ENCODE results near the gene SLC16A12.
"Not testable (repeated sequence)": the region's sequence is repeated elsewhere in the genome, so short reads cannot be mapped to it uniquely, and the experiment has no call there.

The SLC16A12 gene

DNA sequence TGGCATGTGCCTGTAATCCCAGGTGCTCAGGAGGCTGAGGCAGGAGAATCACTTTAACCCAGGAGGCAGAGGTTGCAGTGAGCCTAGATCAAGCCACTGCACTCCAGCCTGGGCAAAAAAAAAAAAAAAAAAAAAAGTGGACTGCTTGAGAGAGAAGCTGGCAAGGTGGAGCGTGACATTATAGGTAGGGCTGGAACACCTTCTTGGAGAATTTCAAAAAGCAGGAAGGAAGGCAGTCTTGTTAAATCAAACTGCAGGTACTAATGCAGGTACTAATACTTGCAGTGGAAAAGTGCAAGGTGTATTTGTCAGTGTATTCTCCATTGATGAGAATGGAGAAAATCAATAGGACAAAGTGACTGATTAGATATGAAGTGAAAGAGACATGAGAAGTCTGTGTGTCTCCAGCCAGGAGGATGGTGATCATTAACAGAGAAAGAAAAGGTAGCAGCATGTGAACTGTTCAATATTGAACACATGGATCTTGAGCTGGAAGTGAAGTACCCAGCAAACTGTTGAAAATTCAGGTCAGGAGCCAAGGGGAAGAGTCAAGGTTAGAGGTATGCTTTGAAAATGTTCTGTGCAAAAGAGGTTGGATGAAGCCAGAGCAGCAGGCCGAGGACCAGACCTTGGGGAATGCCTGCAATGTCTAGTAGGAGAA is 12.6 kb upstream of the SLC16A12 start:
- no peak for DNase-seq (ENCODE audit: low read depth)

DNA sequence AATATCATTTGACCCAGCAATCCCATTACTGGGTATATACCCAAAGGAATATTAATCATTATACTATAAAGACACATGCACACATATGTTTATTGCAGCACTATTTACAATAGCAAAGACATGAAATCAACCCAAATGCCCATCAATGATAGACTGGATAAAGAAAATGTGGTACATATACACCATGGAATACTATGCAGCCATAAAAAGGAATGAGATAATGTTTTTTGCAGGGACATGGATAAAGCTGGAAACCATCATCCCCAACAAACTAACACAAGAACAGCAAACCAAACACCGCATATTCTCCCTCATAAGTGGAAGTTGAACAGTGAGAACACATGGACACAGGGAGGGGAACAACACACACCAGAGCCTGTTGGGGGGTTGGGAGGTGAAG is 11.3 kb upstream of the SLC16A12 start:
- not testable (repeated sequence) for DNase-seq (ENCODE audit: low read depth)

DNA sequence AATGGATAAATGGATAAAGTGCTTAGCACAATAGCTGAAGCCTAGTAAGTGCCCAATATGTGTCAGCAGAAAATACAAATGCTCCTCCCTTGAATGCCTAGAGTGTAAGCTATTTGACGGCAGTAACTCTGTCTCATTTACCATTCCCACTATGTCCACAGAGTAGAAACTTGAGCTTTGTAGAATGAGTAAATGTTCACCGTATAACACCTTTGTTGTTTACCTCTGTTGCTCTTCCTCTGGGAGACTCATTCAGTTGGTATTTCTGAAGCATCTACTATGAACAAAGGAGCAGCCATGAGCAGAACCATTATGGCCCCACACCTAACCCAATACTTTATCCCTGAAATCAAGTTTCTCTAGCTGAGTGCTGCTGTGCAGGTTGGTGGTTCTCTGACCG is 8.4 kb upstream of the SLC16A12 start:
- DNase-seq (ENCODE audit: low read depth), result no peak

DNA sequence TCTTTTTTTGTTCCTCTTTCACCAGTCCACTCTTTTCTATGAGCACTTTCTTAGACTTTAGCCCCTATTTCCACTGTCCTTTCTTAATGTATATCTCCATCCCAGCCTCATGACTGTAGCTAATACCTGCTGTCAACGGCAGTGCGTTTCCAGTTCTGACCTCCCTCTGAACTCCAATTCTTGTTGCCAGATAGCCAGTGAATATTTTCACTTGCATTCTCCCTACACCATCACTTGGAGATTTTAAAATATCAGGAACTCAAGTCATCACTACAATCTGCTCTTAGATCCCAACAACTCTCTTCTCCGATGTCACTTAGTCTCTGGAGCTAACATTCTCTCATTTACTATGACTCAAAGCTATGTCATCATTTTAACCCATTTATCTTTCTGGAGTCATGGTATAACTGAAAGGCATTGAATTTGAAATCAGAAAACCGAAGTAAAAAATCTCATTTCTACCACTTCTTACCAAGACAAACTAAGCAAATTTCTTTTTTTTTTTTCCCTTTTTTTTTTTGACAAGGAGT is 5.1 kb upstream of the SLC16A12 start:
- DNase-seq (ENCODE audit: low read depth), result no peak

DNA sequence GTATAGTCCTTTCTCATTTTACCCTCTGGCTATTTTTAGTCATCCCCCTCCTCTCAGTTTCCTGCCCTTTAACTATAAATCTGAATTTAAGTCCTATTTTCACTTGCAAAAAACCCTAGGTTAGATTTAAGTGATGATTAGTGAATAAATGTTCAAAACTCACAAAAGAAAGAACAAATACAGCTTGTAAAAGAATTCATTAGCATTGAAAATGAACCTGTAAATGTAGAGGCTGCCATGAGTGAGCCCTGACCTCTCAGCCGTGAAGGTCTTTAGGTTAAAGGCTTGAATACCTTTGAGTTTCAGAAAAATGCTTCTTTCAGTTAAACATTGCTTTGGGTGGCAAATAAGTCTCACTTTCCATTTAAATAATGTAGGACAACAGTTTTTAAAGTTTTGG is 2.0 kb upstream of the SLC16A12 start:
- no peak for DNase-seq (ENCODE audit: low read depth)

DNA sequence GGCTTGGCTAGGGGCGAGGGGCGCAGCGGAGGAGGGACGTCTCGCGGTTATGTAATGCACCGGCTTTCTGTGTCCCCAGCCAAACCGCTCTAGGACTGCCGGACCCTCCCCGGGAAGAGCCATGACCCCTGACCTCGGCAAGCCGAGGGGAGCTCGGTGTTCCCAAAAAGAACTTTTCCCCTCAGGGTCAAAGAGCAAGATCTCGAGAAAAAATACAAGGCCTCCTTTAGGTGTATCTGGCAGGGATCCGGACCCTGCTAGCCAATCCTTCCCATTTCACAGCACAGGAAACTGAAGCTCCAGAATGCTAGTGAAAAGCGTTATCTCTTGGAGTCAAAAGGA is 590 bp upstream of the SLC16A12 start:
- DNase-seq (ENCODE audit: low read depth), result no peak

DNA sequence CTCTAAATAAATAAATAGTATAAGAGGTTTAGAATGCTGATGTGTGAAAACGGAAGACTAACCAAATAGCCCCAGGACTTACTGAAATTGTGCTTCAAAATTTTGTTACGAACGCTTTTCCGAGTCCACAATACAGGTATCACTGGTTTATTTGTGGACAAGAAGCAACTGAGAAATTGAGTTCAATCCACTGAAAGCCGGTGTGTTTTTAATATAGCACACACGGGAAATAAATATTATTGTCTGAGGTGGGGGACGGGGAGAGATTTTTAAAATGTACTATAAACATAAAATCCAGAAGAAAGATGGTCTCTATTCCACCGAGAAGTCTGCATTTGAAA is 598 bp downstream of the SLC16A12 start:
- DNase-seq (ENCODE audit: low read depth), result no peak

DNA sequence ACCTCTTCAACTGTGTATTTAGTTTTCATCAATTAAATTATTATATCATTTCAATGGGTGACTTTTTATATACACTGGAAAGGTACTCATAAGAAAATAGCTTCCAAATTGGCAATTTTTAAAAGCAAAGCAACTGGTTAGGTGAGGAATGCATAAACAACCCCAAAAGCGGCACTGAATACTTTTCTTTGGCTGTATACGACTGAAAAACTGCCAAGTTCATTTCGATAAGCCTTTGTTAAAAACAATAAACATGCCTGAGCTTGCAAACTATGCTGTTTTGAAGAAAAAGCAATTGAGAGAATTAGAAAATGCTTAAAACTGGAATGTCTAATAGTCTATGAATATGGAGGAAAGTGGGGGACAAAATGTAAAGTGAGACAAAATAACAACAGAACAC is 2.9 kb downstream of the SLC16A12 start:
- DNase-seq (ENCODE audit: low read depth), result no peak

DNA sequence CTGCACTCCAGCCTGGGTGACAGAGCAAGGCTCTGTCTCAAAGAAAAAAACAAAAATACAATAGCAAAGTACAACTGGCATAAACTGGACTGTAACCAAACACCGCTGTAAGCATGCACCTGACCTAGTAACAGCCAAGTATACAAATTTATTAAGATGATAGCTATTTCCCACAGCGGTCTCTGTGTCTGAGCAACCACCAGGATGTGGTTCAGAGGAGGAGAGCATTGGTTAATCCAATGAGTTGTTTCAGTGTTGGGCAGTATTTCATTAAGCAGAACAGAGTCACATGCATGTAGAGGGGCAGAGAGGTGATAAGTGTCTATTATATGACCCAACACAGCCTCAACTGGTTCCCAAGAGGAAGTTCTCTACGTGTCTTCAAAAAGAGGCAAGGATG is 4.0 kb downstream of the SLC16A12 start:
- DNase-seq (ENCODE audit: low read depth), result no peak

DNA sequence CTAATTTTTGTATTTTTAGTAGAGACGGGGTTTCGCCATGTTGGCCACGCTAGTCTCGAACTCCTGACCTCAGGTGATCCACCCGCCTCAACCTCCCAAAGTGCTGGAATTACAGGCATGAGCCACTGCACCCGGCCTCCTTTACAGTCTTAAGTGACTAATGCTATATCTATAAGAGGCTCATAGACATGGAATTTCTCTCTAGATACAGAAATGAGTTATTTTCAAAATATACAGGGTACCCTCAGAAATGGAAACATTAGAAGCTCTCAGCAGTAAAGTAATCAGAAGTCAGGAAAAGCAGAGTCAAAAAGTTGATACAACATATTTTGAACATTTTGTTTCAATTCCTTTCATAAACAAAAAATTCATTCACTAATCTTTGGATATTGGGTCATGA is 5.7 kb downstream of the SLC16A12 start:
- not testable (repeated sequence) for DNase-seq (ENCODE audit: low read depth)

DNA sequence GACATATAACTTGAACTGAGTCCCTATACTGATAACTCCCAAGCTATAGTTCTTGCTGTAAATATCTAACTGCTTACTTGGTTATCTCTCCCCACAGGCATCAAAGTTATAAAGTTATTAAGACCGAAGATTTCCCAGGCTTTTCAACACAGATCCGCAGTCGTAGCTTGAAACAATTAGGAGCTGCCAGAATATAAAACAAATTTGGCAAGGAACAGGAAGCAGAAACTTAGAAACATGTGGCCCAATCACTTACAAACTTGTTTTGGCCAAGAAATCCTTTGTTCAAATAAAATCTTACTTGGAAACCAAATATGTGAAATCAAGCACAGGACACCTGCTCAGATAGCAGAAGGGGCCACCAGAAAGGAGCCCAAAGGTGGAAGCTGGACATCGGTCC is 9.0 kb downstream of the SLC16A12 start:
- DNase-seq (ENCODE audit: low read depth), result no peak

DNA sequence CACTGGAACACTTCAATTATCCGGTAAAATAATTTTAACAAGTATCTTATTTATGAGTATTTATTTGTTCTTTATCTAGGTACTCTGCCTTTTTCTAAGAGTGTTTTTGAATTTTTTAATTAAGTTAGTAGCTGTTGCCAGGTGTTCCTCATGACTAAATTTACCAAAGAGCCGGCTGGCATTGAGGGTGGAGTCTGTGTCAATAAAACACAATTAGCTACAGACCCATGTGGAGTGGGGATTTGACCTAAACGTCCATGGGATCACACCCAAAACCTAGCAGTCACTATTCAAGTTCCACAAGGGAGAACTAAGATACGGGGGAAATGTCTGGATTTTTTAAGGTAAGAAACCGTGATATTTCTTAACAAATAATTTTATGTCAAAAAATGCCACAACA is 9.8 kb downstream of the SLC16A12 start:
- no peak for DNase-seq (ENCODE audit: low read depth)

DNA sequence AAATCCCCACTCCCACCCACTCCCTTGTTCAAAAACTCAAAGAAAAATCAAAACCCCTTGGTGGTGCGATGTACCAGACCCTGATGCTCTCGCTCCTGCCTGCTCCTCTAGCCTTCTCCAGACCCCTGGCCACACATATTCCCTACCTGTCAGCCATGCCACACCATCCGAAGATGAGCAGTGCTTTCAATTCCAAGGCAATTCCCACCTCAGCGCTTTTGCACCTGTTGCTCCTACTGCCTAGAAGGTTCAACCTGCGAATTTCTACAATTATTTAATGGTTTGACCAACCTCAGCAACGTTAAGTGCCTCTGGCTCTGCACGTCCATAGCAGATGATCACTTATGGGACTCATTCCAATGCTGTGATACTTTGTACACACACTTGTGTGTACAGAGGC is 11.1 kb downstream of the SLC16A12 start:
- DNase-seq (ENCODE audit: low read depth), result no peak

DNA sequence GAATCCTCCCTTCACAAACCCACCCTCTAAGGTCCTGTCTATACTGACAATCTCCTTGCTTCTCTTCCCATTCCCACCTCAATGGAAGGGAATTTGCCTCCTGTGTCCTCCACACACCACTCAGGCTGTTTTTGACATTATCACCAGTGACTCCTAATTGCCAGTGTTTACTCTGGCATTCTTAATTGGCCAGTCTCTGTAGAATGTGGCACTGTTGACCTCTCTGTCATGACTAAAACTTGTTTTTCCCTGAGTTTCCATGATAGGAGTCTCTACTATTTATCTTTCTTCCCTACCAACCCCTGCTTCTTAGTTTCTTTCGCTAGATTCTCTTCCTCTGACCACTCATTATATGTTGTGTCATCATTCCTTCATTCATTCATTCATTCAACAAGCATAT is 12.1 kb downstream of the SLC16A12 start:
- no peak for DNase-seq (ENCODE audit: low read depth)

DNA sequence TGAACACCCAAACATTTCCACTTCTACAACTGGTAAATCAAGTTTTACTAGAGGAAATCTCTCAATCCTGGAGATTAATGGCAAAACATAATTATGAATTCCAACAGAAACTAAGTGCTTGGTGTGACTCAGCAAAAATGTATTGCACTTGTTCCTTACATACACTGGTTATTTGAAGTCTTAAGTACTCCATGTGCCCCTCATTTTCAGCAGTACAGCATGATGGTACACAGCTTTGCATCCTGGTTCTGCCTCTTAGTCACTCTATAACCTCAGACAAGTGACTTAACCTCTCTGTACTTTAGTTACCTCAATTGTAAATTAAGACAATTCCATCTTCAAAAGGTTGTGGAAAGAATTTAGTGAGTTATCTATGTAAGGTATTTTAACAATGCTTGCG is 12.9 kb downstream of the SLC16A12 start:
- DNase-seq (ENCODE audit: low read depth), result no peak

DNA sequence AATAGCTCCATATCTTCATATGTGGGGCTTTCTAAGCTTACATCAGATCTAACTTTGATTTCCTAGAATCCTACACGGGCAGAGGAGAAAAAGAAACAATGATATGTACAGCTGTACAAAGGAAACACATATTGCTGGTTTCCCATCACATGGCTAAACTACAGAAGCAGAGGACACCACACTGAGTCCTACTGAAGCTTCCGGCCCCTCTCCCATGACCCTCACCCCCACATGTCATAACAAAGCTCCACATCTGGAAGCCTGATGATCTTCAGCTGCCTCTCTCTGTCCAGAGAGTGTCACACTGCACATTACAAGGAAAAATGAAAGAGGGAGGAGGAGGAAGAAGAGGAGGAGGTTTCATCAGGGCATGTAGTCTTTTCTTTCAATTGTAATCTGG is 14.0 kb downstream of the SLC16A12 start:
- no peak for DNase-seq (ENCODE audit: low read depth)

DNA sequence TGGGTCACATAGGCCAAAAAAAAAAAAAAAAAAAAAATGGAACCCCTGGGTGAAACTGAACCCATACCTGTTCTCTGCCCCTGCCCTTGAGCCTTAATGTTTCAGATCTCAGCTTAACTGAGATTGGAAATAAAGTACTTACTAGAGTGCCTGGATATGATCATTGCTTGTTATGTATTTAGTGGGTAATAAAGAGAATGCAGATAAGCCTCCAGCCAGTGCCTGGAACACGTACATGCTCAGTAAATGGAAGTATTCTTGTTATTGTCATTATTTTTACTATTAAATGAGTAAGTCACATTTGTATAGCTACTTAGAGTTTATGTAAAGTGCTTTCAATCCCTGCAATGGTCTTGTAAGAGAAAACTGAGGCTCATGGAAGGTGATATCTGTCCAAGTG is 14.7 kb downstream of the SLC16A12 start:
- no peak for DNase-seq (ENCODE audit: low read depth)

DNA sequence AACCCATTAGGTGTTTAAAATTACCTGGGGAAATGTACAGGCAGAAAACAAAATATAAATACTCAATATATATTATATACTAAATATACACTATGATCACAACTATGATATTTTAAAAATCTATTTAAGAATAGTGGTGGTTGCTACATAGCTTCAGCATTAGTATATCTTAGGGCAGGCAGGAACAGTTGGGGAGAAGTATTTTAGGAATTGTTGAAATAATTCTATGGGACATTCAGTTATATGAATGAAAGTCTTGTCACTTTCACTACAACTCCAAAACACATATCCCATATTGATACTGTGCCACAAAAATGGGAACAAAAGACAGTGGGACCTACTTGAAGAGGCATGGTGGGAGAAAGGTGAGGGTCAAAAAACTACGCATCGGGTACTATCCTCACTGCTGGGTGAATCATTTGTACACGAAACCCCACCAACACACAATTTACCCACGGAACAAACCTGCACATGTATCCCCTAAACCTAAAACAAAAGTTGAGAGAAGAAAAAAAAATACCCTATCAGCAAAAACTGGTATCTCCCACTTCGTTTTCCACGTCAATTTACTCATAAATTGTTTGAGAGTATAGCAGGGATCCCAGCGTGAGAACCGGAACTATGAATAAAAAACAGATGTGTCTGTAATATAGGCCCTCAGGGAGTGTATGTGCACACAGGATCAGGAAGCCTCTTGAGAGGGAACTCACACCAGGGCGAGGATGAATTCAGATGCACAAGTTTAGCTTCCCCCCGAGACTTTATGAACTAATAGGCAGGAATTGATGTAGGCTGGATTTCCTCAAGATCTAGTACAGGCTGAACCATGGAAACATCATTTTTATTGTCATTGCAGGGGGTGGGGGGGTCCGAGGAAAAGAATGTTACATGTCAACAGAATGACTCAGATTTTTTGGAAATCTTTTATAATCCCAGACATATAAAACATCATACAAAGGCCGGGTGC is 16.2 kb downstream of the SLC16A12 start:
- no peak for DNase-seq (ENCODE audit: low read depth)

DNA sequence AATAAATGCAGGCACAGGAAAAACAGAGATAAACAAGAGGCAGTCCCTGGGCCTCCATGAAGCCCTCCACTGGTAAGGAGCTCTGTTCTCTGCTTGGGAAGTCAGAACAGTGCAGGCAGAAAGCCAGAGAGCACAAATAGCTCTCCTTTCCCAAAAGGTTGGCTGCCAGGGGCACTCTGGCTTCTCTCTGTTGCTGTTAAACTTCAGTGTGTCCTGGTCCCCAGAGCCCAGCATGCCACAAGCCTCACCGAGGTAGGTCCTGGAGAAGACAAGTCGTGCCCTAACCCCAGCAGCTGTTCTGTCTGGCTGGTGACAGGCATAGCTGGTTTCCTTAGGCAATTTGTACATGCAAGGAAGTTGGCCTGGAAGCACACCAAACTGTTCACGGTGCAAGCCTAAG is 17.3 kb downstream of the SLC16A12 start:
- DNase-seq (ENCODE audit: low read depth), result no peak

DNA sequence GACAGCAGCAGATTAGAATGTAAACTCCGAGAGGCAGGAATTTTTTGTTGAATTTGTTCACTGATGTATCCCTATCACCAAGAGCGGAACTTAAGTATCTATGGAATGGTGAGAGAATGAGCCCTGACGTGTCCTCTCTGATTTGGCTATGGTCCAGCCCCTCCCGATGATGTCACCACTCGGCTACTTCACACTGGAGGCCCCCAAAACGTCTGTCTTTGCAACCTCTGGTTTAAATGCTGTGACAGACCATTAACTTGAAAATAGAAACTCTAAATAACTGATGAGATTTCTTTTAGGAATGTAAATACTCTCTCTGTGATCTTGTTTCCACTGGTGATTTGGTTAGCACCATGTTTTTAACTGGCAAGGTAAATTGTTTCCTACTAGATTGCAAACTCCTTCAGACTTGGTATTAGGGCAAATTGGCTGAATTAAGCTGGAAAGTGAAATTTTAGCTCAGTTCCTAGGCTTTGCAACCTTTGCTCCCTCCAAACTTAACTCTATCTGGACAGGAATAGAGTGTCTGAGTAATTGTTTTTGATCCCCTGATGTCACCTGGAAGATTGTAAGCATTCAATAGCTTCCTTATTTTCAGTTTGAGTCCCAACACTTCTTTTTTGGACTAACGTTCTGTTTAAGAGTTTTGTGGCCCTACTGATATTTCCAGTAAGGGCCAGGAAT is 19.1 kb downstream of the SLC16A12 start:
- DNase-seq (ENCODE audit: low read depth), result no peak

DNA sequence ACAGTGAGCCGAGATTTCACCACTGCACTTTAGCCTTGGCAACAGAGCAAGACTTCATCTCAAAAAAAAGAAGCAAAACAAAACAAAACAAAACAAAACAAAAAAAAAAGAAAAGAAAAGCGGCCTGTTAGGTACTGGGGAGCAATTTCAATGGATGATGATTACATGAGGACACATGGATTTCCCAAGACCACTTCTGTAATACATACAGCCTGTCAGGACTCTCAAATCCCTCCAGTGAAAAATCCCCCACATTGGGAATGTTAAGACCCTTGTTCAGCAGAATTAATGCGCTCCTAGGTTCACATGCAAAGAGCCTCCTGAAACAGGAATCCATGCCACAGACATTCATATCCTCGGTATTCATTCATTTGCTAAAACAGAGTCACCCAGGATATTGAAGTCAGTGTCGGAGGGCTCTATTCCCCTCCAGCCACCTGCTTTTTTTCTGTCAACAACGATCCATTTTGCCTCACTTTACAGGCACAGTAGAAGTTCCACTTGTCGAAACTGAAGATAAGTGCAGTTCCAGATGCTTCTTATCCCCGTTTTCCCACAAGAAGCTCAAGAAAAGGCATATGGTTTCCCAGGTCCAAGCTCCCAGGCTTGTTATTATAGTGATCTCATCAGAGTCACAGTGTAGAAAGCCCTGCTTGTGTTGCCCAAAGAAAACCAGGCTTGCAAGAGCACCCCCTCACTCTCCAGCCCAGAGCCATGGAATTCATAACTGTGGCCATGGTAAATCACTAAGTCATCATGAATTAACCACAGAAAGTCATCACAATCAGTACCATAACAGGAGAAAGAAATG is 20.2 kb downstream of the SLC16A12 start:
- no peak for DNase-seq (ENCODE audit: low read depth)

DNA sequence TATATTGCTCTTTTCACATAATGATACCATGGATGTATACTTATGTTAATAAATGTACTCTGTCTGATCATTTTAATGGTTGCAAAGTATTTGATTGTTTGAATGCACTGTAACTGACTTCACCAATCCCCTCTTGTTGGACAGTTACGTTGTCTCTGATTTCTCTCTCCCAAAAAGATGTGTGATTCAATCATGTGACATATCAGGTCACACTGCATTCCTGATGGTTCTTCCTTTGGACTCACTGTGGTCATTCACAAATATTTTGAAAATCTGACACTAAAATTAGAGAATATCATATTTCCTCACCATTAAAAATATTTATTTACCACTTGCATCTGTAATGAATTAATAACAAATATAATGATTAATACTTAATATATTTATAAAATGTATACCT is 22.2 kb downstream of the SLC16A12 start:
- DNase-seq (ENCODE audit: low read depth), result no peak

All from stimulated activated CD4-positive, alpha-beta T cell treated with anti-CD3 and anti-CD28 coated beads, Interleukin-2, amount 100 ng/mL, for 4 hours (primary cell).